Measurements from ENCODE around the gene CDC45.

DNA sequence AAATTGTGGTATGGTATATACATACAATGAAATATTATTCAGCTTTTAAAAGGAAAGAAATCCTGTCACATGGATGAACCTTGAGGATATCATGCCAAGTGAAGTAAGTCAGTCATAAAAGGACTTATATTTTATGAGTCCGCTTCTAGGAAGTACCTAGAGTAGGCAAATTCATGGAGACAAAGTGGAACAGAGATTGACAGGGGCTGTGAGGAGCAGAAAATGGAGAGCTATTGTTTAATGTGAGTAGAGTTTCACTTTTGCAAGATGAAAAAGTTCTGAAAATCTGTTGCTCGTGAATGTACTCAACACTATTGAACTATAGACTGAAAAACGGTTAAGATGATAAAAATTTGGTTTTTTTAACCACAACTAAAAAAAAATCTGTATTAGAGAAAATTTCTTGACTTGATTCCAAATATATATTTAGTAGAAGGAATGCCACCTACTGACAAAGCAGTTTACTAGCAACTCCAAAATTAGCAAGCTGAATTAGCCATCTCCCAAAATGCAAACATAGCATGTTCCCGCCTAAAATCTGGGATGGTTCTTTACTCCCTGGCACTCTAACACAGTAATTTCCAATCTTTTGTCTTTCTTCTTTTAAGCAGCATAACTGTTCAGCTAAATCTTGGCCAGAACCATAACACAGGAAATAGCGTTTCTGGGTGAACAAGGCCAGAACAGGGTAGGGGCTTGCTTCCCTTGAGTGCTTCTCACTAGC lies 2.2 kb upstream of the CDC45 start:
- TF ChIP-seq, protein P1, sequence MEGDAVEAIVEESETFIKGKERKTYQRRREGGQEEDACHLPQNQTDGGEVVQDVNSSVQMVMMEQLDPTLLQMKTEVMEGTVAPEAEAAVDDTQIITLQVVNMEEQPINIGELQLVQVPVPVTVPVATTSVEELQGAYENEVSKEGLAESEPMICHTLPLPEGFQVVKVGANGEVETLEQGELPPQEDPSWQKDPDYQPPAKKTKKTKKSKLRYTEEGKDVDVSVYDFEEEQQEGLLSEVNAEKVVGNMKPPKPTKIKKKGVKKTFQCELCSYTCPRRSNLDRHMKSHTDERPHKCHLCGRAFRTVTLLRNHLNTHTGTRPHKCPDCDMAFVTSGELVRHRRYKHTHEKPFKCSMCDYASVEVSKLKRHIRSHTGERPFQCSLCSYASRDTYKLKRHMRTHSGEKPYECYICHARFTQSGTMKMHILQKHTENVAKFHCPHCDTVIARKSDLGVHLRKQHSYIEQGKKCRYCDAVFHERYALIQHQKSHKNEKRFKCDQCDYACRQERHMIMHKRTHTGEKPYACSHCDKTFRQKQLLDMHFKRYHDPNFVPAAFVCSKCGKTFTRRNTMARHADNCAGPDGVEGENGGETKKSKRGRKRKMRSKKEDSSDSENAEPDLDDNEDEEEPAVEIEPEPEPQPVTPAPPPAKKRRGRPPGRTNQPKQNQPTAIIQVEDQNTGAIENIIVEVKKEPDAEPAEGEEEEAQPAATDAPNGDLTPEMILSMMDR (IDR thresholded peaks at IDR 0.05 in 4 of 5, conservative IDR thresholded peaks at IDR 0.05 in 1 of 5) = no peak
- TF ChIP-seq POLR2A (IDR thresholded peaks at IDR 0.05) = no peak
